ENCODE data around the gene SORL1.

Gene SORL1

DNA sequence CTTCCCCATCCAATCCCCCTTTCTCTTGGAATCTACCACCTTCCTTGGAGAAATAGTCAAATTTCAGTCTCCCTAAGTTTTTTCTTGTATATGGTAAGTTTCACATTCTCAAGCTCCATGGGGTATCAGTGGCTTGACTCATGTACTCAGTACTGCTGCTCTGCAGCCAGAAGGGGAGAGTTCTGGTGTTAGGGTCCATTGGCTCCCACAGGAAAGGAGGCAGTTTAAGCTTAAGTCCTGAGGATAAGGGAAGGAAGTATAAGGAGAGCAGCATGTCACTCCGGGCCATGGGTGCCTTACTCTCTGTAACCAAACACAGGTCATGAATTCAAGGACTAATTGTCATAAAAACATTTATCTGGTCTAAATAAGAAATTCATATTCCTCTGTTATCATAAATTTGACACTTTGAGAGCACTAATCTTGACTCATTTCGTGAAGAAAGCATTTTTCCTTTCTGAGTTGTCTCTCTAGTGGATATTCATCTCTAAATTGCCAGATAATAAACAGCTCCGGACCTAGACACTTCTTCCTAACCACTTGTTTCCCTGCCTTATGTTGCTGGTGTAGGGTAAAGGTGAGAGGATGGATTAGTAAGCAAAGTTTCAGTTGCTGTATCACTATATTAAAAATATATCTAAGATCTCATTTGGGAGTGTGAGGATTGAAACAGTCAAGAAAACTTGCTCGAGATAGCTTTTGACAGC, 20.1 kb upstream of the SORL1 start:
- DNase-seq: no peak

DNA sequence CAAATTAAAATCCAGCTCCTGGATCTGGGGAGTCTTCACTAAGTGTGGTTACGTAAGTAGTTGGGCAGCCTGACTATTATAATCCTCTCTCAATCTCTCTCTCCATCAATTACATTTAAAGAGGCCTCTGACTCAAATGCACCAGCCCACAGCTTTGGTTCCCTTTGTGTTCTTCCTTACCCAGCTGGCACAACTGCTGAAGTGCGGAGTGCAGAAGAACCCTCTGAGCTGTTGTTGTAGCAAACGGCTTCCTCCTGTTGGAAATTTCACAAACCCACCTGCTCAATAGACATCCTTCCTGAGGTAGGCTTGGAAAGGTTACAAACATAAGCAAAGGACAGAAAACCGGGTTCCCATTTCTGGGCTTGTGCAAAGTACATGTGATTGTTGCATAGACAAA, 17.0 kb upstream of the SORL1 start:
- no peak for DNase-seq

DNA sequence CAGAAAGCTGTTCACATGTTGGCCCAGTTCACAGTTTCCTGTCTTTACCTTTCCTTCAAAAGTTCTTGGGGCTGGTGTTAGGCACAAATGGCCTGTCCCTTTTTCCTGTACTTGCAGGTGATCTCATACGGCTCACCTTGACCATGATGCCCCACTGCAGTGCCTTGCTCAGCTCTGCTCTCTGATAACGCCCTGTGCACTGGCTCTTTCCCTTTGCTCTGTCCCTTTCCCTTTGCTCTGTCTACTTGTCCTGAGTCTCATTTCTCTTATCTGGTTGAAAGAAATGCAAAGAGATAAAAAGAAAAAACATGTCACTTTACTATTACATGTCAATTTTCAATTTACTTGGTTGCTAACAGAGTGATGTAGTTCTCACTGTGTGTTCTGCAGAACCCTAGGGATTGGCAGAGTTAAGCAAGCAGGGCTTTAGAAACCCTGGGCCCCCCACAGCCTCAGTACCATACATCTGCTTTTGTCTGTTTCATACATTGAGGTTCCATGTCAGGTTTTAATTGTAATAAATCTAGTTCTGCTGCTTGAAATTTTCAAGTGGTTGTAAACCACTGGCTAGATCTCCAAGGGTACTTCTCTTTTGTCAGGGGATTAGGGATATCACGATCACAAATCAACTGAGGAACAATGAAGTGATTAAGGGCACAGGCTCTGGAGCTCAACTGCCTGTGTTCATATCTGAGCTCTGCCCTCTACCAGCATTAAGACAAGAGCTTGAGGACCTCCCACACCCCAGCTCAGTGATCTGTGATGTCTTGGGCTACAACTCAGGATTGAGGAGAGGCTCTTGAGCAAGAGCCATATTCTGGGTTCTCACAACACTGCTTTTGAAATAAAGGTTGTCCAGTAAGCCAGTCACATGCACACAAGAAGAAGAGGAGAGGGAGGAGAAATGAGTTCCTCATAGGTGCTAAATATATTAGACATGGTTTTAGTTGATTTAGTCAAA, 16.3 kb upstream of the SORL1 start:
- no peak for DNase-seq

DNA sequence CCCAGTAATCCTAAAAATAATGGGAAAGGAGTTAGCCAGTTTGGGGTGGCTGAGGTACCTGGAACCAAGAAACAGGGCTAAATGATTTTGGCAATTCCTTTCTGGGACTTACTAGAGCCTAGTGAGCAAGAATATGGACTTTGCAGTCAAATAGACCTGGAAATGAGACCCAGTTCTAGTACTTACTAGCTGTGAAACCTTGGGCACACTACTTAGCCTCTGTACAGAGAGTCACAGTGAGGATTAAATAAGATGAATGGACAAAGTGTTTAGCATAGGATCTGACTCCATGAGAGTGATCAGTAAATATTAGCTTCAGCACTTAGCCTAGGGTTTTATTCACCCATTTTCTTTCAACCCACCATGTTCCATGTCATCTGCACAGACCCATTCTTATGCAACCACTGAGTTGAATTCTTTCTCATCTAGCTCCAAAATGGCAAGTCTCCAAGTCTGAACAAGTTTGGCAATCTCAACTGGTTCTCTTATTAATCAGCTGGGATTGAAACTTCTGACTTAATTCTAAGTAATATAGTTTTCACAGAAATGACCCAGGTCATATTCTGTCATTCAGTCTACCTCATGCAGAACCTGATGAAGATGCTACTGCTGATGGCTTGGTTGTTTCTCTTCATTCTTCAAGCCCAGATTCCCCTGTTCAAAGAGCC, 15.0 kb upstream of the SORL1 start:
- no peak for DNase-seq

DNA sequence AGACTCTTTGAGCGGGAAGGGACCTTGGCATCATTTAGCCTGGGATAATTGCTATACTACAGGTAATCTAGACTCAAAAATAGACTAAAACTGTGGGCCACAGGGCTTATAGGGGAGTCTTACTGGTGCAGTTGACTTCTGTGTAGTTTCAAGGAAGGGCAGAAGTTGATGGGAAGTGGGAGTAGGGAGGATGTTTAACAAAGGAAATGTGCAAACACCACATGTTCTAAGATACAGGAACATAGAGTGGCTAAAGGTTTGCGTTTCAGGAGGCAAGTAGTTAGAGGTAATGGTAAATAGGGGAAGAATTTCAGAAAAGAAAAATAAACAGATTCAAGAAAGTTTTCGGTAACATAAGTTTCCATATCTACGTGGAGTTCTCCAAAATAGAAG, 14.4 kb upstream of the SORL1 start:
- DNase-seq: no peak

DNA sequence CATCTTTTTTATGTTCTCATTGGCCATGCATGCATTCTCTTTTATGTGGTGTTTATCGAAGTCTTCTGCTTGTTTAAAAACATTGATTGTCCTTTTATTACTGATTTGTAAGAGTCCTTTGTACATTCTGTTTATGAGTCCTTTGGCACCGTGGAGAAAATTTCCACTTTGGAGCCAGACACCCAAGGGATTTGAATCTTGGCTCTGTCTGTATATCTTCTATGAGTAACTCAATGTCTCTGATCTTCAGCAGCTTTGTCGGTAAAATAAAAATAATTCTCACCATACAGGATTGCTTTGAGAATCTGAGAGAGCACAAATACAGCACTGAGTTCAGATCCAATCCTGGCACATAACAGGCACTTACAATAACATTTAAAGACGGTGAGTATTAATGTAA, 12.8 kb upstream of the SORL1 start:
- DNase-seq: no peak

DNA sequence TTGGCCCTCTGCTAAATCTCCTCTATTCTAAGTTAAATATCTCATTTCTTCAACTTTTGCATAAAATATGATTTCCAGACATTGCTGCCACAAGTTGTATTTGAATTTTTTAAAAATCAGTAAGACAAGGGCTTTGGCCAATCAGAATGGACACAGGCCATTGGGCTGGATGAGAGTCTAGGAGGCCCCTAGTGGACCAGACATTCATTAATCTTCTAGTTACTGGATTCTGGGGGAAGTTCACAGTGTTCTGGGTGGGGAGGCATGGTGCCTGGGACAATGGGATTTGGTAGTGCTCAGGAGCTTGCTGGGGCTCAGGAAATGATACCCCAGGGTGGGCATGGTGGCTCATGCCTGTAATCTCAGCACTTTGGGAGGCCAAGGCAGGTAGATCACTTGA, 12.4 kb upstream of the SORL1 start:
- no peak for DNase-seq

DNA sequence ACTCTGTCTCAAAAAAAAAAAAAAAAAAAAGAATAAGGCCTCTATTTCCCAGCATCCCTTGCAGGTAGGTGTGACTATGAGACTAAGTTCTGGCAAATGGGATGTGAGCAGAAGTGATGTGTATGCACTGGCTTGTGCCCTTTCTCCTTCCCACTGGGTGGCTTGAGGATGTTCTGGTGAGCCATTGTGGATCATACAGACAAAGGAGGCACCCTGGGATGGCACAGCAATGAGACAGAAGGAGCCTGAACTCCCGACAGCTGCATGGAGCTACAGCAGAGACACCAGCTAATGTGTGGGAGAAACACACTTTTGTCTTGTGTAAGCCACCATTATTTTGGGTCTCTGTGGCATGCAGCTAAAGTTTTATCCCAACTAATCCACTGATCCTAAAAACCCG, 10.6 kb upstream of the SORL1 start:
- DNase-seq: no peak

DNA sequence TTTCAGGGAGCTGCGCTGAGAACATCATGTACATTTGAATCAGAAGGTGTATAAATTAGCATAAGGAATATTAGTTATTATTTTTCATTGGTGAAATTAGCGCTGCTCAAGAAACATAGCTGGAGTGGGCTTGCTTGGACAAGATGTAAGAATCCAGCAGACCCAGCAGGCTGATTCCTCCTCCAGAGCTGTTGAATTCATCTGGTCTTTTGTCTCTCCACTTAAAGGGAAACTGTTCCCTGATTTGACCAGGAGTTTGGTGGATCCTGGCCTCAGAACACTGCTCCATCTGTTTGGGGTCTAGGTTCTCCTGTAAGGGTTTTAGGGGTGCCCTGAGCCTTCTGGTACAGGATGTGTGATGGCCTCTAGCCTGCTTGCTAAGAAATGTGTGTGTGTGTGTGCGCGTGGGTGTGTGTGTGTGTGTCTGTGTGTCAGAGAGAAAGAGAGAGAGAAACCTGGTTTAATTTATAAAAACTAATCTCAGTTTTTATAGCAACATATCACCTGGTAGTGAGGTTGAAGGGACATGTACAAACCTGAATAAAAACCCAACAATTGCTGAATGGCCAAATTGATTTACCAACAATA, 8.3 kb upstream of the SORL1 start:
- DNase-seq: no peak

DNA sequence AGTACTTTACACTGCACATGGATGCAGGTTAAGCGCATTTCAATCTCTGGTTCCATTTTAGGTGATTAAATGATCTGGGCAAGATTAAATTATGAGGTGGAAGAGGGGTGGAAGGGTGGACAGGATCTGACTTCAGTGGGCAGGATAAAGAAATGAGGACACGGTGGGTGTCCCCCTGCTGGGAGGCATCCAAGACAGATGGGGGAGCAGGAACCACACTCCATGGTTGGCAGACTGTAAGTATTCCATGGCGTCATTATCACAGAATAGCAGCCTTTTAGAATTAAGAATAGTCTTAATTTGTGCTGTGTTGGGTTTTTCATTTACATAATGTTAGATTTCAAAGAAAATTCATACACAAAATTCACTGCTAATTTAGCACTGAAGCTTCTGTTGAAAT, 7.6 kb upstream of the SORL1 start:
- DNase-seq: no peak

DNA sequence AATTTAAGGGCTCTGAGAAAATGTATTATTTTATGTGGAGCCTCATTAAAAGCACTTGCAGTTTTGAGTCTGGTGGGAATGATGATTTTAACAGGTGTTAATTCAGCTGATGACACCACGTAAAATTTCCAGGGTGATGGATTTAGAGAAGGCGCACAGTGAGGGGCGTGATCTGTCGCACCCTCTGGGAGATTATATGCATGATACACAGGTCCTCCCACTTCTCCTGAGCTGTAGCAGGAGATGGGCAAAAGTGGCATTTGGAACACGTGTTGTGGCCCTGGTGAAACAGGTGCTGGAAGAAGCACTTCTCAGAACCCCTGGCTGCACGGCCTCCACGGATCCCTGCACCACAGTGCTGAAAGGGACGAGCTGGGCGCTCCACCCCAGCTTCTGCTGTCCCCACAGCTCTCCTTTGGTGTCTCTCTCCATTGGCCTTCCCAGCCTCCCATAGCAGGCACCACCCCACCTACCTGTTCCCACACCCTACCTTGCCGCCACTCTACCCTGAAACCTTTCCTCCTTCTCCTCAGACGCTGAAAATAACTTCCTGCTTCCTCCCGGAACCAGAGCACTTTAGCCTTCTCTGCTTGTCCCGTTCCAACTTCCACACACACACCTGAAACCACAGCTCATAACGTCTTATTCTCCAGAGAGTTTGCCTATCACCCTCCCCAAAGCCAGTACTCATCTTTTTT, 6.9 kb upstream of the SORL1 start:
- no peak for DNase-seq

DNA sequence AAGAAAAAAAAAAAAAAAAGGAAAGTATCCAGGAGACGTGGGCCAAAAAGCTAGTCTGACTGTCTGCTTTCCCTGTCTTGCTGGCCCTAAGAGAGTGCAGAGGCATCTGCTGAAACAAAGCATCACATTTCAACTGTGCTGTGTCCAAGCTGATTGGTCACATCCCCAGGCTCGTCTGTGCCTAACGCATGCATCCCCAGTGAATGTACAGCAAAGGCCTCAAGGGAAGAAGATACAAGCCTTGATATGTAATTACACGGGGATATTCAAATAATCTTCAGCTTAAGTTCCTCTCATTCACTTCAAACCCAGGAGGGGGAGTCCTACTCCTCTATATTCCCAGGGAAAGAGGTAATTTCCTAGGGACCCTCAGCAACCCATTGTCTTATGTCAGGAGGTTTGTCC, 5.4 kb upstream of the SORL1 start:
- DNase-seq: no peak

DNA sequence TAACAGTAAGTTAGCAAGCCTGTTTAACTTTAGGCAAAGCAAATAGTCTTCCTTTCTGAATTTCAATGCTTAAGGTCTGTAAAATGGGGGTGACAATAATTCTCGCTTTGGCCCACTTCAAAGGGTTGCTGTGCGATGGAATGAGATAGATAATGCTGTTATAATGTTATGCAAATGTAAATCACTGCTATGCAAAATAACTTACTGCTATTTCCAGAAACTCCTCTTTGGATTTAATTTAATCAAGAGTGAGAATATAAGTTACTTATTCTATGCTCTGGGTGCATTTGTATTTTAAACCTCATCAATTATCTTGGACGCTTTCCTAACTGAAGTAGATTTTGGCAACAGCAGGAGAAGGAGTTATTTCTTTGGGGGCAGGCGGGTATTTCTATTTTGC, 4.1 kb upstream of the SORL1 start:
- DNase-seq: no peak

DNA sequence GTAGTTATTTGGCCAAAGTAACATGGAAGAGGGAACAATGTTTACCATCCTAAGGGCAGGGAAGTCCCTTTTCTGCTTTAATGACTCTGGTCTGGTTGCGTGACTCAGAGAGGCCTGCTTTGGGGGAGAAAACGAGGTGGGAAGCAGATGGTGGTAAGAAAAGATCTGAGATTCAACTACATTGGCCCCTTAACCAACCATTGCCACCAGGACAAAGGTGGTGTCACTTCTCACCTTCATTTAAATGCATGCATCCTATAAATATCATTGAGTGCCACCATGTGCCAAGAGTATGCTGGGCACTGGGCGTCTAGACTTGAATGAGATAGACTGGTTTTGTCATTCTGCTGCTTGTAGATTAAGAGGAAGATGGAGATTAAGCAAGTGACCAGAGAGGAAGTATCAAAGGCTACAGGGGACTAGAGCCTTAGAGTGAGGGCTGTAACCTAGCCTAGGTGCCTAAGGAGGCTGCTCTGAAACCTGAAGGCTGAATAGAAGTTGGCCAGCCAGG, 3.6 kb upstream of the SORL1 start:
- DNase-seq: no peak

DNA sequence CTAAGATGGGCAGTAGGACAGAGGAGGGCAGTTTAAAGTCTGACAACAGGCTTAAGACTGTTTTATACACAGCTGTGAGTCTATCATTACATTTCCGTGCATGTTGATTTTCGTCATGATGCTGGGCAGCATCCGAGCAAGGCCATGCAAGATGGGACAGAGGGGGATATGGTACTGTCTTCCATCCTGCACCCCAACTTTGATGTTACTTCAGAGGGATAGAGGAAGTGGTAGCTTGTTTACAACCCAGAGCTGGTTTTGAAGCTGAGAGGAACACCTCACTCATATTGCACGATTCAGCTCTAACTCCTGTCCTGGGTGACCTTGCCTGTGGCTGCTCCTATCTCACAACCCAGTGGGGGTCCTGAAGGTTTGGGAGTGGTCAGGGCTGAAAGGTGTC, 3.0 kb upstream of the SORL1 start:
- no peak for DNase-seq

DNA sequence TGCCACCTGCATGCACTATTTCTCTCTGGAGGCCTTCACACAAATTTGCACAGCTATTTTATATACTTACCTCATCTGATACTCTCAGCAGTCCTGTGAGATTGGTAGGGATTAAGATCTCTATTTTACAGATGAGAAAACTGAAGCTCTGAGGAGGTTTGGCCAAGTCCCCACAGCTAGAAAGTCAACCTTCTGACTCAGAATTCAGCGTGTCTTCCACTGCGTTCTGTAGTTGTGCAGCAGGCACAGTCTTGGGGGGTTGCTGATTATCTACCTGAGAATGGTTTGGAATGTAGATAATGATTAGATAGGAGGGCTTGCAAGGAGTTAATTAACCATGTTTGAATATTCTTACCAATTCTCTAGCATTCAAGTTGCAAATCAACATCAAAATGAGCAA, 2.5 kb upstream of the SORL1 start:
- no peak for DNase-seq

DNA sequence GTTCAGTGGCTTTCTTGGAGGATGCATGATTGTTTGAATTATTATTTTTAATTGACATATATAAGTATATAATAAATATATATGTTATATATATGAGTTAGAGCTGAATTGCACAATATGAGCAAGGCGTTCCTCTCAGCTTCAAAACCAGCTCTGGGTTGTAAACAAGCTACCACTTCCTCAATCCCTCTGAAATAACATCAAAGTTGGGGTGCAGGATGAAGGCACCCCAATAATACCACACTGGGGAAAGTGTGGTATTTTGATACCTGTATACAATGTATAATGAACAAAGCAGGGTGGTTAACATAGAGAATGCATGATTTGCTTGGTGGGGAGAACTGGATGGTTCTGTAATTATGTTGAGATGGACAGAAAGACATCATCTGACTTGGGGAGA, 1.7 kb upstream of the SORL1 start:
- no peak for DNase-seq

DNA sequence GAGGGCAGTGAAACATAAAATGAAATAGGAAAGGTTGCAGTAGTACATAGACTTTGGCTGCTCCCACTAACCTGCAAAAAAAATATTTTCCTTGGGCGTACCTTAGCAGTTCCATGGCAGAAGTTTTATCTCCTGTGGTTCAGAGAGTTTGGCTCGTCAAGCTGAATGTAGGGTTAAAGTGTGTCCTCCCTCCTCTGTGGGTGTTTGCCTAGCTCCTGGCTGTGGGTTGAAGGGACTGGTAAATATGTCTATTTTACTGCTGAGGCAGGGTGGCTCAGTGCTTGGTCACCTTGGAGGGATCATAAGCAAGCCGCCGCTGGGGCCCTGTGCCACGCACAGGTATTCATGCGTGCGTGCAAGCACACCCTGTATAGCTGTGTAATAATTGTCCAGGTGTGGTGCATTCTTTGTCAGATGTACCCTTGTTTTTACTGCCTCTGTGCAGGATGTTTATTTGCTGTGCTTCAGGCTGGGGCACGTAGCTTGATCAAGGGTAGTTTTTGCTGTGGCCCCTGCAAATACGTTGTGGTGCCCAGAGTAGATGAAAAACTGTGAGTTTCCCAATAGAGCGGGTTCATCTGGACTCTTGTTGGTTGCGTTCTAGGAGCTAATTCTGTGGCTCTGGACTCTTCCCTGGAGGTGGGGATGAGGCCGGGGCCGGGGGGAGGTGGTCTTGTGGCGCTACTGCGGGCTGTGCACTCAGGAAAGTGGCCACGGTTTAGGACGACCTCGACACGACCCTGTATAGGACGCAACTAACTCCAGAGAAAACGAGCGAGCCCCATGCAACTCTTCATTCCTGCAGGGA, 732 bp upstream of the SORL1 start:
- DNase-seq: no peak

DNA sequence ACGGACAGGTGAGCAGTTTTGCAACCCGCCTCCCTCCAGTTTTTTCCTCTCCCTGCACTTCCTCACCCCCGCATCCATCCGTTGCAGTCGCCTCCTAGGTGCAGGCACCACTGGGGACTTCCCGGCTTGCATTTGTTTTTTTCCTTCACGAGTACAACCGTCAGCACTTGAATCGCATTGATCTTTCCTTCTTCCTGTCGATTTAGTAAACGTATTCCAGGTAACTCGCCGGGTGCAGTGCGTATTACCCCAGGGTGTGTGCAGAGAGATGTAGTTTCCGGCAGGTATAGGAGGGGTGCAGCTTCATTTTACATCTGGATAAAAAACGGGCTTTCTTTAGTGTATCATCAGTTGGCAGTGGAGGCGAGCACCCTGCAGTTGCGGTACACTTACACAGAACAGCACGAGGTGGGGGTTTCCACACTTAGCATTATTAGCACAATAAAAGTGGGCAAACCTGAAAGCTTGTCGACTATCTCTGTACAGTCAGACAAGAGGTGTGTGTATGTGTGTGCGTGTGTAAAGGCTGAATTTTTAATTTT, 566 bp downstream of the SORL1 start, which contains the start of gene SORL1-AS1:
Gene SORL1-AS1 (minus strand): TSS at position 359 of the 542 bp plus-strand sequence.
- peak; percentile 16 for DNase-seq

DNA sequence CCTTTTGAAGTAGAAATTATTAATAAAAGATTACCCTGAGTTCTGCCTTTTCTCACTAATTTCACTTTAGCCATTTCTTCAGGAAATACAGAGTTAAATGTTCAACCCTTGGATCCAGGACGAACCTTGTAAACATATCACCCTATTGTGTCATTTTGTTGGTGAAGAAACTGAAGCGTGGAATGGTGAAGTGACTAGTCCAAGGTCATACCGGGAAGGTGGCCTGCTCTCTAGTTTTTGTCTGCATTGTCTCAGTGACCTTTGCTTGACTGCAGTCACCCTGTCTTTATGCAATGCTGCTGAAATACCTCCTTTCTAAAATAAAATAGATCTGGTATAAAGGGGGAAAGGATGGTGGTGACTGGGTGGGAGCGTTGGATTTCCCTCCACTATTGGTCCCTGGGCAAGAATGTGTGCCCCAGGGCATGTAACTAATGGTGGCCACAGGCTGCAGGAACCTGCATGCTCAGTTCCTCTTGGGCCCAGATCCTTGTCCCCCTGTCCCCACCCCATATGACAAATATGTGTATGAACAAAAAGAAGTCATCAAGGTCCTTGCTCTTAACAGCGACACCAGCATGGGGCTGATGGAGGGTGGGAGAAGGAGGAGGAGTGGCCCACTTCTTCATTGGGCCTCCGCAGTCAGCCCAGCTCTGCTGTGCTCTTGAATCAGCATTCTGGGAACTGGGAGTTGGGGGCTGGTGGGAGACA, 1.6 kb downstream of the SORL1 start:
- no peak for DNase-seq

DNA sequence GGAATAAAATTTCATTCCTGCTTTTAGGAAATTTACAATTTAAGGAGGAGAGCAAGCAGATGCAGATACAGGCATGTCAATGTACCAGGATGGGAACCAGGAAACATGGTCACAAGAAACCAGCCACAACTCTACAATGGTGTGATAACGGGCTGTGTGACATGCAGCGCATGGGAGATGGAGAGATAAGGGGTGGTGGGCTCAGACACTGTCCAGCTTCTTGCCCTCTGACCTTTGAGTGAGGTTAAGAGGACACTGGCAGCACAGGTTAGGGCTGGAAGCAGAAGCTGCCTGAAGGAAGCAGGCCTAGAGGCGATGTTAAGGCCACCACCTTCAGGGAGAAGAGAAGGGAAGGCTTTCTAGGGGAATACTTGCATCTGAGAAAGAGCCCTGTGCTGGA, 3.0 kb downstream of the SORL1 start:
- DNase-seq: no peak
